Peyer's patch (tissue), 4 donors: Measurements from ENCODE around the gene ZRSR2. TPM values are rescaled to one million over a fixed set of nuclear protein-coding genes. Genes with fewer than 3 reads are reported as not detected.
"Not testable (repeated sequence)": the region's sequence is repeated elsewhere in the genome, so short reads cannot be mapped to it uniquely, and the experiment has no call there.

Source experiments
- DNase-seq, 3 donors: peaks; one replicate each; pipeline ENCODE4 v3.0.0-alpha.2; 2017 to 2019
- H3K27ac ChIP-seq, 4 donors: fragments of 200-600 bp; sonication (generic); one replicate each; pipeline ENCODE4 v1.5.1; 2016 to 2019
- H3K27me3 ChIP-seq, 2 donors: fragments of 200-600 bp; sonication (generic); one replicate each; pipeline ENCODE4 v1.5.1; 2019
- H3K36me3 ChIP-seq, 3 donors: fragments of 200-600 bp; sonication (generic); one replicate each; pipeline ENCODE4 v1.5.1; 2016 to 2019
- H3K4me1 ChIP-seq, 4 donors: fragments of 200-600 bp; sonication (generic); one replicate each; pipeline ENCODE4 v1.5.1; 2016 to 2019
- H3K4me3 ChIP-seq, 4 donors: fragments of 200-600 bp; sonication (generic); 1 replicate in 3 of 4; 2 replicates in 1 of 4; pipeline ENCODE4 v1.5.1; 2016 to 2019; ENCODE audit warnings: mild to moderate bottlenecking in 1 of 4
- H3K9me3 ChIP-seq, 4 donors: fragments of 200-600 bp; sonication (generic); one replicate each; pipeline ENCODE4 v1.5.1; 2016 to 2019; ENCODE audit warnings: mild to moderate bottlenecking in 1 of 4
- POLR2A ChIP-seq, 2 donors: fragments of 450-650 bp; IDR thresholded peaks; one replicate each; pipeline ENCODE4 v1.5.1; 2017; ENCODE audit warnings: antibody characterized with exemption in 2 of 2, mild to moderate bottlenecking in 2 of 2, moderate library complexity in 2 of 2
- total RNA-seq, 4 donors: library from RNA; depleted of rRNA; stranded (reverse); fragments of >200 nt; gene quantifications; one replicate each; pipeline ENCODE4 v1.1.0, GENCODE V29; 2016
- TF ChIP-seq, protein P1 (sequence below), 6 experiments: fragments of 450-650 bp in 4 of 6; fragments of 200-600 bp in 2 of 6; sonication (generic) in 1 of 6; IDR thresholded peaks; one replicate each; pipeline ENCODE4 v1.5.1; 2017 to 2019; ENCODE audit warnings: antibody characterized with exemption in 6 of 6, mild to moderate bottlenecking in 3 of 6, moderate library complexity in 1 of 6

Gene ZRSR2
- total RNA-seq, 4 donors from 2014 or later, result 3.2 to 16.5 (median 5.8) TPM

DNA sequence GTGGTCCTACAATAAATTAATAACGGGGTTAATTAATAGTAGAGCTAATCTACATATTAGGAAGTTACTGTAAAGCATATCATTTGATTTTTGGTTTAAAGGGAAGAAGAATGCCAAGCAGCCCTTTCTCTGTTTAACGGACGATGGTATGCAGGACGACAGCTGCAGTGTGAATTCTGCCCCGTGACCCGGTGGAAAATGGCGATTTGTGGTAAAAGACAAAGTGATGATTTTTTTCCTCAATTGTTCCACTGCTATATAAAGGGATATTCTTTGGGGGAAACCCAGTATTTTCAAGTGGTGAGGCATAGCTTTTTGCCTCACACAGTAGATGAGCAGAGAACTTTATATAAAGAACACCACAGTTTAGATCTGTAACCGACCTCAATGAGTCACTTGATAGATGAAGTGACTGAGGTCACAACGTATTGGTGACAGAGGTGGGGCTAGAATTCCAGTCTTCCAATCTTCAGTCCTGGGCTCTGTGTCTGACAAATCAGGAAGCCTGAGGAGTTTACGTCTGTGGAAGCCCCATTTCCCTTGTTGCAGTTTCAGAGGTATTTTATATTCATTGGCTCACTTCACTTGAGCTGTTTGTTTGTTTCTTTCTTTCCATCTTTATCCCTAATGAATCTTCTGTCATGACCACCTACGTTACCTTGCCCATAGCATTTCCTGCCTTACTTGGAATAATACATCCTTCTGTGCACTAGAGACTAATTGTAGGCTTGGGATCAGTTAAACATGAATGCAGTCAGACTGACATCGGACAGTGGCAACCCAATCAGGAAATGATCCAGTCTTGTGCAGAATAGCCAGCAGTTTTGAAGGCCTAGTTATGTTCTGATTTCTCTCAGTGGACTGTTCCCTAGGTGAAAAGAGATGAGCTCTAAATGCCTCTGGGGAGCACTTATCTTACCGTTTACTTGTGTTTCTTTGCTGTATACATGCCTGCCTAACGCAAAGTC is 30.1 kb downstream of the ZRSR2 start:
- H3K36me3 ChIP-seq, result peaks cover 0 to 30% (median 0%) of the 10 kb centered on the region in 3 donors
- no peaks in the 10 kb centered on the region for H3K9me3 ChIP-seq
- TF ChIP-seq POLR2A (IDR thresholded peaks at IDR 0.05), result no peak
- no peaks in the 10 kb centered on the region for H3K4me1 ChIP-seq
- no peak for DNase-seq
- no peaks in the 10 kb centered on the region for H3K27me3 ChIP-seq
- no peak overlapping the region for H3K4me3 ChIP-seq
- no peak overlapping the region for H3K27ac ChIP-seq

DNA sequence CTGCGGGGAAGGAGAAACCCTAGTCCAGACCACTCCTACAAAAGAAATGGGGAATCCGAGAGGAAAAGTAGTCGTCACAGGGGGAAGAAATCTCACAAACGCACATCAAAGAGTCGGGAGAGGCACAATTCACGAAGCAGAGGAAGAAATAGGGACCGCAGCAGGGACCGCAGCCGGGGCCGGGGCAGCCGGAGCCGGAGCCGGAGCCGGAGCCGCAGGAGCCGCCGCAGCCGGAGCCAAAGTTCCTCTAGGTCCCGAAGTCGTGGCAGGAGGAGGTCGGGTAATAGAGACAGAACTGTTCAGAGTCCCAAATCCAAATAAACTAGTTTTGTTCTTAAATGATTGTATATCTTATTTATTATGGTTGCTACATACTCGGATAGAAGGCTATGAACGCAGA is 32.6 kb downstream of the ZRSR2 start:
- H3K4me1 ChIP-seq, result no peaks in the 10 kb centered on the region
- no peak for DNase-seq
- no peak for TF ChIP-seq POLR2A (IDR thresholded peaks at IDR 0.05)
- TF ChIP-seq, protein P1, sequence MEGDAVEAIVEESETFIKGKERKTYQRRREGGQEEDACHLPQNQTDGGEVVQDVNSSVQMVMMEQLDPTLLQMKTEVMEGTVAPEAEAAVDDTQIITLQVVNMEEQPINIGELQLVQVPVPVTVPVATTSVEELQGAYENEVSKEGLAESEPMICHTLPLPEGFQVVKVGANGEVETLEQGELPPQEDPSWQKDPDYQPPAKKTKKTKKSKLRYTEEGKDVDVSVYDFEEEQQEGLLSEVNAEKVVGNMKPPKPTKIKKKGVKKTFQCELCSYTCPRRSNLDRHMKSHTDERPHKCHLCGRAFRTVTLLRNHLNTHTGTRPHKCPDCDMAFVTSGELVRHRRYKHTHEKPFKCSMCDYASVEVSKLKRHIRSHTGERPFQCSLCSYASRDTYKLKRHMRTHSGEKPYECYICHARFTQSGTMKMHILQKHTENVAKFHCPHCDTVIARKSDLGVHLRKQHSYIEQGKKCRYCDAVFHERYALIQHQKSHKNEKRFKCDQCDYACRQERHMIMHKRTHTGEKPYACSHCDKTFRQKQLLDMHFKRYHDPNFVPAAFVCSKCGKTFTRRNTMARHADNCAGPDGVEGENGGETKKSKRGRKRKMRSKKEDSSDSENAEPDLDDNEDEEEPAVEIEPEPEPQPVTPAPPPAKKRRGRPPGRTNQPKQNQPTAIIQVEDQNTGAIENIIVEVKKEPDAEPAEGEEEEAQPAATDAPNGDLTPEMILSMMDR (IDR thresholded peaks at IDR 0.05), result no peak
- H3K9me3 ChIP-seq, result no peaks in the 10 kb centered on the region
- H3K27me3 ChIP-seq, result no peaks in the 10 kb centered on the region
- no peak overlapping the region for H3K4me3 ChIP-seq
- H3K36me3 ChIP-seq, result peaks cover 0 to 20% (median 0%) of the 10 kb centered on the region in 3 donors
- H3K27ac ChIP-seq, result no peak overlapping the region

GRCh38 chrX:15825936-15826335 is 35.7 kb downstream of the ZRSR2 start:
- TF ChIP-seq POLR2A (IDR thresholded peaks at IDR 0.05), result no peak
- TF ChIP-seq, protein P1 (IDR thresholded peaks at IDR 0.05), result no peak
- Histone ChIP-seq H3K27me3 (no peaks in the 10 kb centered on the region), H3K36me3 (no peaks in the 10 kb centered on the region), H3K4me1 (no peaks in the 10 kb centered on the region), H3K4me3 (no peak overlapping the region), H3K9me3 (no peaks in the 10 kb centered on the region), H3K27ac (no peak overlapping the region)
- DNase-seq, result no peak

- no peaks in the 10 kb centered on the region for H3K27me3 ChIP-seq
- no peak overlapping the region for H3K4me3 ChIP-seq
- H3K27ac ChIP-seq, result no peak overlapping the region
- H3K36me3 ChIP-seq, result no peaks in the 10 kb centered on the region
- no peak for DNase-seq
- TF ChIP-seq, protein P1 (IDR thresholded peaks at IDR 0.05), result no peak
- TF ChIP-seq POLR2A (IDR thresholded peaks at IDR 0.05), result no peak
- H3K4me1 ChIP-seq, result no peaks in the 10 kb centered on the region
- no peaks in the 10 kb centered on the region for H3K9me3 ChIP-seq
Observed at GRCh38 chrX:15829217-15829616, 38.9 kb downstream of the ZRSR2 start.

DNA sequence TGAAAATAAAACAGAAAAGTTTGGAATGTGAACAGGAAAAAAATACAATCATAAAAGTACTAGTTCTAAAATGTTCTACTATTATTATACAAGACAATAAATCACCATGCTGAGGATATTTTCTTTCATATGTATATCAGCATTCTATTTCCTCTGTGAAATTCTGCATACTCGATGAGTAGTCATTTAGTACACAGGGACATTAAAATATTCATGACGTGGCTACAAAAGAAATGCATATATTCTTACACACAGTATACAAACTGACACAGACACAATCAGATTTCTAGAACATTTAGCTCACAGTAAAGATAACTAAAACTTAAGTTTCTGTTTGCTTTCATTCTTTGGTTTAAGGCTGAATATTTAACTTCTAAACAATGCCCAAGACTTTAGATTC is 41.1 kb downstream of the ZRSR2 start:
- H3K36me3 ChIP-seq, H3K27ac ChIP-seq, H3K27me3 ChIP-seq, H3K4me1 ChIP-seq, H3K9me3 ChIP-seq, DNase-seq, H3K4me3 ChIP-seq: not testable (repeated sequence)

DNA sequence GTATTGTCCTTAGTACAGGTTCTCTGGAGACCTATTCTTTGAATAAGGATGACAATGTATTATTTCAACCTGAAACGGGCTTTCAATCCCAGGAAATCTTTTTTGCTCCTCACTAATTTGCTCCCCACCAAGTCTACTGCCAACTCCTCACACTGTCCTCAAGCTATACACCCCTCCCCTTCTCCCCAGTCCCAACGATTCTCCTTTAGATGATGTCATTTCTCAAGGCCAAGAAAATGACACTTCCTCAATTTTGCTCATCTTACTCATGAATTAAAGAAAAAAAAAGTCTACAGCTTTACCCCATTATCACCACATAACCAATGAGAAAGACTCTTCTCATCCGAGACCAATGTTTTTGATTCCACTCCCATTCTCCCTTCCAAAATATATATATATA is 43.8 kb downstream of the ZRSR2 start:
- no peaks in the 10 kb centered on the region for H3K27me3 ChIP-seq
- no peak for TF ChIP-seq POLR2A (IDR thresholded peaks at IDR 0.05)
- TF ChIP-seq, protein P1 (IDR thresholded peaks at IDR 0.05), result no peak
- H3K9me3 ChIP-seq, result no peaks in the 10 kb centered on the region
- DNase-seq, result no peak
- H3K4me3 ChIP-seq, result no peak overlapping the region
- H3K36me3 ChIP-seq, result no peaks in the 10 kb centered on the region
- no peaks in the 10 kb centered on the region for H3K4me1 ChIP-seq
- H3K27ac ChIP-seq, result no peak overlapping the region
